Trophoblast cell (in vitro differentiated cells and primary cell): ENCODE results near the gene GCH1.

Source experiments
- DNase-seq, 2 donors: peaks; one replicate each; pipeline ENCODE4 v3.0.0-alpha.2; 2016
- H2AFZ ChIP-seq: 2 replicates; pipeline ENCODE4 v1.6.1; 2013; ENCODE audit warnings: low read length, moderate library complexity, mild to moderate bottlenecking; ENCODE audit not compliant: insufficient read depth, poor library complexity
- H2AK5ac ChIP-seq: 2 replicates; pipeline ENCODE4 v1.6.1; 2013; ENCODE audit warnings: mild to moderate bottlenecking, low read length
- H2BK120ac ChIP-seq: 2 replicates; pipeline ENCODE4 v1.6.1; 2013; ENCODE audit warnings: low read length, mild to moderate bottlenecking, moderate library complexity; ENCODE audit not compliant: insufficient read depth, poor library complexity
- H2BK12ac ChIP-seq: 2 replicates; pipeline ENCODE4 v1.6.1; 2013; ENCODE audit warnings: mild to moderate bottlenecking, low read length, moderate library complexity
- H2BK5ac ChIP-seq: 2 replicates; pipeline ENCODE4 v1.6.1; 2013; ENCODE audit warnings: low read length, low read depth, moderate library complexity, mild to moderate bottlenecking; ENCODE audit not compliant: poor library complexity
- H3K14ac ChIP-seq: 2 replicates; pipeline ENCODE4 v1.6.1; 2013; ENCODE audit warnings: mild to moderate bottlenecking, low read length
- H3K18ac ChIP-seq: 2 replicates; pipeline ENCODE4 v1.6.1; 2013; ENCODE audit warnings: mild to moderate bottlenecking, low read length
- H3K23ac ChIP-seq: 2 replicates; pipeline ENCODE4 v1.6.1; 2013; ENCODE audit warnings: low read length
- H3K27ac ChIP-seq: 2 replicates; pipeline ENCODE4 v1.5.1; 2013; ENCODE audit warnings: low read depth, mild to moderate bottlenecking, inconsistent platforms, low read length, moderate library complexity
- H3K27me3 ChIP-seq: 2 replicates; pipeline ENCODE4 v1.6.1; 2013; ENCODE audit warnings: inconsistent platforms, mild to moderate bottlenecking, low read length, moderate library complexity; ENCODE audit not compliant: insufficient read depth
- H3K36me3 ChIP-seq, 2 experiments: 1 replicate in 1 of 2; 2 replicates in 1 of 2; pipeline ENCODE4 v1.6.1; 2013; ENCODE audit warnings: low read length in 2 of 2, mild to moderate bottlenecking in 2 of 2, moderate library complexity in 1 of 2; ENCODE audit not compliant: insufficient read depth in 2 of 2, control insufficient read depth in 1 of 2
- H3K4ac ChIP-seq: 2 replicates; pipeline ENCODE4 v1.6.1; 2013; ENCODE audit warnings: low read depth, mild to moderate bottlenecking, low read length, moderate library complexity
- H3K4me1 ChIP-seq, 2 experiments: 1 replicate in 1 of 2; 2 replicates in 1 of 2; pipeline ENCODE4 v1.6.1; 2013; ENCODE audit warnings: low read length in 2 of 2, mild to moderate bottlenecking in 2 of 2, moderate library complexity in 1 of 2; ENCODE audit not compliant: insufficient read depth in 2 of 2, control insufficient read depth in 1 of 2
- H3K4me2 ChIP-seq: 2 replicates; pipeline ENCODE4 v1.6.1; 2013; ENCODE audit warnings: inconsistent platforms, mild to moderate bottlenecking, low read length, moderate library complexity
- H3K4me3 ChIP-seq: 2 replicates; pipeline ENCODE4 v1.5.1; 2013; ENCODE audit warnings: mild to moderate bottlenecking, low read depth, low read length, inconsistent platforms
- H3K79me1 ChIP-seq: one replicate; pipeline ENCODE4 v1.6.1; 2013; ENCODE audit warnings: low read length
- H3K79me2 ChIP-seq: 2 replicates; pipeline ENCODE4 v1.6.1; 2013; ENCODE audit warnings: low read length, mild to moderate bottlenecking; ENCODE audit not compliant: control insufficient read depth, insufficient read depth, poor library complexity
- H3K9ac ChIP-seq: 2 replicates; pipeline ENCODE4 v1.6.1; 2013; ENCODE audit warnings: mild to moderate bottlenecking, low read length
- H3K9me3 ChIP-seq: 2 replicates; pipeline ENCODE4 v1.6.1; 2013; ENCODE audit warnings: low read depth, mild to moderate bottlenecking, control low read depth, inconsistent platforms, low read length; ENCODE audit not compliant: insufficient read depth
- H4K12ac ChIP-seq: 2 replicates; pipeline ENCODE4 v1.6.1; 2013; ENCODE audit warnings: low read depth, mild to moderate bottlenecking, low read length, moderate library complexity
- H4K8ac ChIP-seq: 2 replicates; pipeline ENCODE4 v1.6.1; 2013; ENCODE audit warnings: low read depth, mild to moderate bottlenecking, low read length, moderate library complexity
- H4K91ac ChIP-seq: one replicate; pipeline ENCODE4 v1.6.1; 2013; ENCODE audit warnings: low read depth, mild to moderate bottlenecking, low read length, moderate library complexity
- WGBS: extraction: QIAGEN DNeasy Blood & Tissue Kit; methylation state at CpG from one replicate; pipeline ENCODE4 v1.1.7; 2013; ENCODE audit warnings: missing lambda C conversion rate; ENCODE audit not compliant: insufficient read length, insufficient coverage; ENCODE audit errors: extremely low coverage; 5-methylcytosine and 5-hydroxymethylcytosine counted together

The GCH1 gene

DNA sequence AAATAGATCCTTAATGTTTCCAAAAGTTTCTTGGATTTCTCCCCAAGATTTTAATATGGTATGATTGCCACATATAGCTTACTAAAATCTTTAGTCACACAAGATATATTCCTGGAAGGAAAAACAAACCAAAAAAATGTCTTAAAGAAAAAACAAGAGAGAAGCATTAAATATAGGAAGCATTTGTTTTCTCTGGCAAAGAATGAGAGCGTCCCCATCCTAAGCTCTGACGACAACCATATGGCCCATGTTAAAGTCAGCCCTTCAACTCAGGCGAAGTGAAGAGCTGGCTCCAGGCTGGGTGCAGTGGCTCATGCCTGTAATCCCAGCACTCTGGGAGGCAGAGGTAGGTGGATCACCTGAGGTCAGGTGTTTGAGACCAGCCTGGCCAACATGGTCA is 35.6 kb downstream of the GCH1 start:
- Histone ChIP-seq H3K18ac (no peak overlapping the region), H3K4ac (no peak overlapping the region), H4K8ac (no peak overlapping the region), H3K4me1 (peaks cover 0 to 2% of the 10 kb centered on the region in 2 experiments), H3K79me2 (no peaks in the 10 kb centered on the region), H2BK5ac (no peak overlapping the region), H2AK5ac (no peak overlapping the region), H3K4me3 (no peak overlapping the region), H3K79me1 (peaks cover 3% of the 10 kb centered on the region), H3K9me3 (no peaks in the 10 kb centered on the region), H3K36me3 (no peaks in the 10 kb centered on the region), H2BK12ac (no peak overlapping the region), H4K91ac (no peak overlapping the region), H3K4me2 (no peak overlapping the region), H3K27ac (no peak overlapping the region), H3K14ac (no peak overlapping the region), H3K27me3 (no peaks in the 10 kb centered on the region), H2AFZ (no peak overlapping the region), H4K12ac (no peak overlapping the region), H2BK120ac (no peak overlapping the region), H3K23ac (no peak overlapping the region), H3K9ac (no peak overlapping the region)
- WGBS, result no CpG with 5 or more reads among the region's 3 CpGs
- no peak for DNase-seq

DNA sequence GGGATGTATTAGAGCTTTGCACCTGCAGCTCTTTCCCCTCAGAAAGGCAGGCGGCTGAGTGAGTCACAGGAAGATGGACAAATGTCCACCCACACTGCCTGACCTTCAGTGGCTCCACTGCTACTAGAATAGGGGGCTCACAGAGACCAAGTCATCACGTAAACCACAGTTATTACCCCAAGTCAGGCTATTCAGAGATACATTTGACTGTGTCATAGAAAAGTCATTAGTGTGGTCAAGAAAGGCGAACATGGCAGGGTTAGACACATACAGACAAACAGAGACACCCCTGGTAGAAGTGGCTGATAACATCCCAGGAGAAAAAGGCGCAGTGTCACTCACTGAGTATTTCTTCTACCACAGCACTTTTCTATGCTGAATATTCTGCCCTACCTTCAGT is 36.0 kb downstream of the GCH1 start:
- no peaks in the 10 kb centered on the region for H3K9me3 ChIP-seq
- no peak overlapping the region for H4K8ac ChIP-seq
- no peak overlapping the region for H4K91ac ChIP-seq
- H3K23ac ChIP-seq, result no peak overlapping the region
- no peak overlapping the region for H2AFZ ChIP-seq
- peaks cover 3% of the 10 kb centered on the region for H3K79me1 ChIP-seq
- H3K36me3 ChIP-seq, result no peaks in the 10 kb centered on the region
- H3K27me3 ChIP-seq, result no peaks in the 10 kb centered on the region
- no peak overlapping the region for H2BK120ac ChIP-seq
- H2BK12ac ChIP-seq, result no peak overlapping the region
- no peak overlapping the region for H3K9ac ChIP-seq
- no peak overlapping the region for H3K4ac ChIP-seq
- no peak overlapping the region for H3K18ac ChIP-seq
- H3K79me2 ChIP-seq, result no peaks in the 10 kb centered on the region
- peaks cover 0 to 2% of the 10 kb centered on the region in 2 experiments for H3K4me1 ChIP-seq
- H3K27ac ChIP-seq, result no peak overlapping the region
- H2AK5ac ChIP-seq, result no peak overlapping the region
- H4K12ac ChIP-seq, result no peak overlapping the region
- H3K14ac ChIP-seq, result no peak overlapping the region
- H2BK5ac ChIP-seq, result no peak overlapping the region
- no peak overlapping the region for H3K4me2 ChIP-seq
- no CpG with 5 or more reads among the region's 4 CpGs for WGBS
- DNase-seq, result no peak
- H3K4me3 ChIP-seq, result no peak overlapping the region

DNA sequence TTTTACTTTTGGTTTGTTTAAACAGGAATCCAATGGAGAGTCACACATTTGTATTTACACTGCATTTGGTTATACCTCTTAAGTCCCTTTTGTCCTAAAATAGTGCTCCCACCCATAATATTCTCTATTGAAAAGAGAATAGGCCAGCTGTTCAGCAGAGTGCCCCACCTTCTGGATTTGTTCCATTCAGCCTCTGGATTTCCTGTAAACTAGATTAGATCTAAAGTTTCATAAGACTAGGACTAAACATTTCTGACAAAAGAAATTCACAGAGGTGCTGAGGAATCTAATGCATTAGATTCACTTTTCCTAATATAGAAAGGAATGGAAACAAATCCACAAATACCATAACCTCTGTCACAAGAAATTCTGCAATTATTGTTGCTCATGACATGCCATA is 38.1 kb downstream of the GCH1 start:
- Histone ChIP-seq H4K12ac (no peak overlapping the region), H3K23ac (no peak overlapping the region), H2BK120ac (no peak overlapping the region), H3K9me3 (no peaks in the 10 kb centered on the region), H2BK12ac (no peak overlapping the region), H3K36me3 (no peaks in the 10 kb centered on the region), H3K9ac (no peak overlapping the region), H2AFZ (no peak overlapping the region), H3K27ac (no peak overlapping the region), H3K14ac (no peak overlapping the region), H3K79me2 (no peaks in the 10 kb centered on the region), H3K18ac (no peak overlapping the region), H3K4ac (no peak overlapping the region), H4K91ac (no peak overlapping the region), H2BK5ac (no peak overlapping the region), H3K27me3 (no peaks in the 10 kb centered on the region), H4K8ac (no peak overlapping the region), H3K4me2 (no peak overlapping the region), H3K4me1 (no peaks in the 10 kb centered on the region), H2AK5ac (no peak overlapping the region), H3K4me3 (no peak overlapping the region), H3K79me1 (no peaks in the 10 kb centered on the region)
- peak in 1 of 2 donors; percentile 75 for DNase-seq

DNA sequence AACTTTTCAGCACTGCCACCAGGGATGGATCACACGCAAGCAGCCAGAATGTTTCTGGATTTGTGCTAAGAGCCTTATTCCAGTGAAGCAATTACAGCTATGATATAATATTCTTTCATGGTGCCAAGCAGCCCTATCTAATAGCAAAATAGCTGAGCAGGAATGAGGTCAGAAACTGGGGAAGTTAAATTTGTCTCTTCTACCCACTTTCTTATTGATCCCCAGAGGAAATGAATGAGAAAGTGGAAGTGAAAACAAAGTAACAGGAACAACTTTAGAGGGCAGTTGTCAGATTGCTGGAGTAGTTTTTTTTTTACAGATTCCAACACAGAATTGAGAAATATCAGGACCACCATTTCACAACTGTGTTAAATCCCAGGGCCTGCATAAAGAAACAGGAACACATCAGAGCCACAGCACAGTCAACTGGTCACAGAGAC is 44.8 kb downstream of the GCH1 start:
- Histone ChIP-seq H3K18ac (no peak overlapping the region), H3K14ac (no peak overlapping the region), H3K4me3 (no peak overlapping the region), H3K23ac (no peak overlapping the region), H3K4me1 (no peaks in the 10 kb centered on the region), H3K27me3 (no peaks in the 10 kb centered on the region), H4K8ac (no peak overlapping the region), H2BK5ac (no peak overlapping the region), H2AK5ac (no peak overlapping the region), H2AFZ (no peak overlapping the region), H3K27ac (no peak overlapping the region), H4K91ac (no peak overlapping the region), H3K36me3 (no peaks in the 10 kb centered on the region), H3K79me1 (no peaks in the 10 kb centered on the region), H3K4ac (no peak overlapping the region), H3K9me3 (no peaks in the 10 kb centered on the region), H3K9ac (no peak overlapping the region), H3K79me2 (no peaks in the 10 kb centered on the region), H4K12ac (no peak overlapping the region), H2BK12ac (no peak overlapping the region), H2BK120ac (no peak overlapping the region), H3K4me2 (no peak overlapping the region)
- peak in 1 of 2 donors; percentile 34 for DNase-seq
- no CpG with 5 or more reads among the region's 1 CpG for WGBS
